Activated T-cell treated with anti-CD3 and anti-CD28 coated beads for 4 hours (primary cell): Measurements from ENCODE around the gene ASB1.
"Not testable (repeated sequence)": the region's sequence is repeated elsewhere in the genome, so short reads cannot be mapped to it uniquely, and the experiment has no call there.

ENCODE experiments used
- DNase-seq: peaks from one replicate; pipeline ENCODE4 v3.0.0-alpha.2; 2020

Gene ASB1

DNA sequence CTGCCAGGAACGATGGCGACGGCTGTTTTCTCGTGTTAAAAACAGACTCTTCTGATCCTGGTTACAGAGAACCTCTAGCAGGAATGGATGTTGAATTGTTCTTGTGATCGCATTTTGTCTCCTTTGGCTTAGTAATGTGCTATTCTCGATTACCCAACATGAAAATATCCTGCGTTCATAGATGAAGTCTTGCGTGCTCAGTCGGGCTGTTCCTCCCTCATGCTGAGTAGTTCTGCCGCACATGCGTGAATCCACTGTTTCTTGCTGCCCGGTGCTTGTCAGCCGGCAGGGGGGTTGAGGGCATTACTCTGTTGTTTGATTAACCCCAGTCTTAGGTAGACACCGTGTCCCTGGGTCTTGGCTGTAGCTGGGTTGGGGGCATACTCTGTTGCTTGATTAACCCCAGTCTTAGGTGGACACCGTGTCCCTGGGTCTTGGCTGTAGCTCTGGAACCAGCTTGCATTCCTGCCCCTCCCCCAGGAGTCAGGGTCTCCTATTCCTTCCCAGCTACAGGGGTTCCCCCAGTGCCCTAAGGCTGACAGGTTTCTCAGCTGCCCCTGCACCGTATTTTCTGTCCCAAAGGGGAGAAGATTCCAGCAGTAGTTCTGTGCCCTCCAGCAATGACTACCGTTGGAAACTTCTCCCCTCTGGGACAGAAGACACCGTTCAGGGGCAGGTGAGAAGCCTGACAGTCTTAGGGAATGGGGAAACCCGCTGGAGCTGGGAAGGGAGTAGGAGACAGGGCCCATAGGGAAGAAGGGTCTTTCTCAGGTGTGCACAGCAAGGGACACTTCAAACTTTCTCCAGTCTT is 22.1 kb upstream of the ASB1 start:
- DNase-seq: no peak

DNA sequence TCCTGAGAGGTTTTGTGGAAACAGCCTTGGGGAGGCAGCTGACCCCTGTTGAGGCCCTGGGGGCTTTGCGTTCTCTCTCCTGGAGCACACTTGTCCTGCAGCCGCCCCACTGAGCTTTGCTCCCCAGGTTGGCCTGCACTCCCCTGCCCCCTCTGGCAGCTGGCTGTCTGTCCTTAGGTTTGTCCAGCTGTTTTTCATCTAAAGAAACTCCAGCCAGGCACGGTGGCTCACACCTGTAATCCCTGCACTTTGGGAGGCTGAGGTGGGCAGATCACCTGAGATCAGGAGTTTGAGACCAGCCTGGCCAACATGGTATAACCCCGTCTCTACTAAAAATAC is 21.5 kb upstream of the ASB1 start:
- DNase-seq: not testable (repeated sequence)

GRCh38 chr2:238406221-238406997 is 20.3 kb upstream of the ASB1 start:
- DNase-seq: no peak

- DNase-seq: no peak
These were observed 19.8 kb upstream of the ASB1 start for GRCh38 chr2:238406998-238407285.

GRCh38 chr2:238407566-238407965 is 19.2 kb upstream of the ASB1 start:
- DNase-seq: no peak

DNA sequence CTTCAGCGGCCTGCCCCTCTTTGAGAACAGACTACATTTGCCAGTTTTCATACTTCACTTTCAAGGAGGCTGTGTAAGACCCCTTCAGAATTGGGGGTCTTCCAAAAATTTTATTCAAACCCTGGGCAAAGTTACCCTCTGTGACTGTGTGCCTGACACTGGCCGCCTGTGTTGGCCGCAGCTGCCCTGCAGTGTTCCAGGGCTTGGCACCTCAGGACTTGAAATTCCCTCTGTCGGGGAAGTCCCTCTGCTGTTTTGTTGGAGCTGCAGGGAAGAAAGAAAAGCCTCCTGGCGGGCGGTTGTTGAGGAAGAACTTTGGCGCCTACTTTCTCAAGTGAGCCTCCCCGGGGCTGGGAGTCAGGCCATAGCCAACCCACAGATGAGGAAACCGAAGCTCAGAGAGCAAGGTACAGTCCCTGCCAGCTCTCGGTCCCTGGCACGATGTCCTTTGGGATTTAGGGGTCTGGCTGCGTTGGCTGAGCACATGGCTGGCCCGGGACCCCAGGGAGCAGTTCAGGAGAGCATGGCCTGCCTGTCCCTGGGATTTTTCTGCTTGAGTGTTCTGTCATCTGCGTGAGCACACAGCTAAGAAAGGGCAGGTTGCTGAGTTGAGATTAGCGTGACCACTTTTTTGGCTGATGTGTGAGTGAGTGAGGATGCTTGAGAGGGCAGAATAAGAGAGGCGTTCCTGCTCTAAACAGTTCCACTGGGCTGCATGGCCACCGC is 17.9 kb upstream of the ASB1 start:
- no peak for DNase-seq

DNA sequence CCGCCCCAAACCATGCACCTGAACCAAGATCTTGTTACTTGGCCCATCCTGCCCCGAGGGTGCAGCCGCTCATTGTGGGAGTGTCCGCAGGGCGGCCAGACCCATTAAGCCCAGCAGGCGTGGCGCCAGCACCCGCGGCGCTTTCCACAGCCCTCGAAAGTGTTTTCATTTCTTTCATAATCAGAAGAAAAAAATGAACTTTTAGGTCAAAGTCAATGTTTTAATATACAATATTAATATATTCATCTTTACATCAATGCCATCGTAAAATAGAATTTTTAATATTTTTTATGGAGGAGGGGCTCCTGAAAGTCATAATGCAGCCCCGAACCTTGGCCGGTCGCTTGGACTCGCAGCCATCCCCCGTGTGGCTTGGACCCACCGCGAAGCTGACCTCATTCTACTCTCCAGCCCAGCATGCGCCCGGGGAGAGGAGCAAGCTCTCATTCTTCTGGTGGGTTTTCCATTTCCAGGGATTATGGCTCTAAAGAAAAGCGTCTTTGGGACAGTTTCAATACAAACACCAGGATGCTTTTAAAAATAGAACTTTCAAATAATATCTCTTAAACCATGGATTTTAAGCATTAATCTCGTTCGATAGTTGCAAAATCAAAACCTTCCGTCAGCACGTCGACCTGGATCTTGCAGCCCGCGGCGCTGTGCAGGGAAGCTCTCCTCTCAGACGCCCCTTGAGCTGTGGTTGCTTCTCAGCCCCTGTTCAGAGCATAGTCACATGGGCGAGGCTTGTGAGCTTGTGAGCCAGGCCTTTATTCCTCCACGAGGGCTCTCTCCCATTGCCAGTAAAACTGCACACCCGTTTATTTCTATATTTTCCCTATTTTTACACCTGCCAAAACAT is 17.2 kb upstream of the ASB1 start:
- DNase-seq: no peak

DNA sequence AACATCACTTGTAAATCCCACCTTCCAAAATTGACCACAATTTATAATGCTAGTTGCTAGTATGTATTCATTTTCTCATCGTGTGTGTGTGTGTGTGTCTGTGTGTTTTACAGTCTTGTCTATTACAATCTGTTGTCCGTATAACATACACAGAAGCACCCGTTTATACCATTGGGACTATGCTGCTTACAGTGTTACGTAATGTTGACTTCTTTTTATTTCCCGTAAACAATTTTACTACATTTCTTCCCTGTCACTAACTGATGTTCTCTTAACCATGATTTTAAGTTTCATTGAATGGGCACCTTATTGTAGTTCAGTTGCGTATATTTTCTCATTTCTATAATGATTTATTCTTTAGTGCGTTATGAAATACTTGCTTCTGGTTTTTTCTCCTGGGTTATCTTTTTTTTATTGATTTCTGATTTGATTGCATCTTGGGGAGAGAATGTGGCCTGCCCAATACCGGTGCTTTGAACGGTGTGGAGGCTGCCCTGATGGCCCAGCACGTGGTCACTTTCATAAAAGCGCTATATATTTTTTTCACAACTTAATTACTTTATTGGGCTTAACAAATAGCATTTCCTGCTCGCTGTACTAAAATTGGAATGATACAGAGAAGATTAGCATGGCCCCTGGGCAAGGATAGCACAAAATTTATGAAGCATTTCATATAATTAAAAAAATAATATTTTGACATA is 14.5 kb upstream of the ASB1 start:
- DNase-seq: no peak

DNA sequence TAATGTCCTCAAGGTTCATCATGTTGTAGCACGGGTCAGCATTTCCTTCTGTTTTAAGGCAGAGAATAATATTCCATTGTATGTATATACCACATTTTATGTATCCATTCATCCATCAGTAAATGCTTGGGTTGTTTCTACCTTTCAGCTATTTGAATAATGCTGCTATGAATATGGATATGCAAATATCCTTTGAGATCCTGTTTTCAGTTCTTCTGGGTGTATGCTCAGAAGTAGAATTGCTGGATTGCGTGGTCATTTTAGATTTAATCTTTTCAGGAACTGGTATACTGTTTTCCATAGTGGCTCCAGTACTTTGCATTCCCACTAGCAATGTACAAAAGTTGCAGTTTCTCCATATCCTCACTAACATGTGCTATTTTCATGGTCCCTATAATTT is 13.4 kb upstream of the ASB1 start:
- no peak for DNase-seq

- no peak for DNase-seq
These were observed 11.5 kb upstream of the ASB1 start for GRCh38 chr2:238415036-238415764.

- DNase-seq: no peak
These were observed 10.8 kb upstream of the ASB1 start for GRCh38 chr2:238415893-238416292.

- DNase-seq: no peak
These were observed 8.3 kb upstream of the ASB1 start for GRCh38 chr2:238418196-238418998.

GRCh38 chr2:238418999-238419546 is 7.7 kb upstream of the ASB1 start:
- DNase-seq: no peak

DNA sequence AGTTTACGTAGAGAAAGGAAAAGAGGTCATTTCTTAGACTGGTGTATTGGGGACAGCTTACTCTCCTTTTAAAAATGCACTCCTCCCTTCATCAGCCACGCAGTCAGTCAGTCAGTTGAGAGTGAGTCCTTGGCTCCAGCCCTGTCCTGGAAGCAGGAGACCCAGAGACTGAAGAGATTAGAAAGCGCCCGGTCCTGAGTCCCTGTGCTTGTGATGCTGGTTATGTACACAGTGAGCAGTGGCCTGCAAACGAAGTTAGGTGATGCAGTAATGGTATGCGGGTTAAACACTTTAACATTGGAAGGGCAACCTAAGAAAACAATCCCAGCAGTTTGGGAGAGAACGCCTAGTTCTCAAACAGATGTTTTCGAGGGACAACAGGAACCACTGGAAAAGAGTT is 6.3 kb upstream of the ASB1 start:
- DNase-seq: no peak

GRCh38 chr2:238420878-238421694 is 5.6 kb upstream of the ASB1 start:
- no peak for DNase-seq

GRCh38 chr2:238421695-238422035 is 5.1 kb upstream of the ASB1 start:
- DNase-seq: no peak

DNA sequence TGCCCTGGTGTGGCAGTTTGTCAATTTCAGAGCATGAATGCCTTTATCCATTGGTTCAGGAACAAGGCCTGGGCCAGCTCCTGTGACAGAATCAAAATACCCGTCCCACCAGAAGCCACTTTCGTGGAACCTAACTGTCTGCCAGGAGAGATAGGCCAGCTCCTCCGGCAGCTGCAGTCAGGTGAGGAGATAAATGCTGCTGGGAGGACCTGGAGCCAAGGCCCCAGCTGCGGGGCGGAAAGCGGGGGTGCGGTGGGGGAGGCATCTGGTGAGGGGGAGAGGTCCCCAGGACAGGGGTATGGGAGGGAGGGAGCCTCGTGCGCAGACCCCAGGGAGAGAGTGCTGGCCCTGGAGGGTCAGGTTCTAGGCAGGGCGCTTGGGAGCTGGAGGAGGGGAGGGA is 4.4 kb upstream of the ASB1 start:
- no peak for DNase-seq

GRCh38 chr2:238422940-238423339 is 3.8 kb upstream of the ASB1 start:
- DNase-seq: no peak

DNA sequence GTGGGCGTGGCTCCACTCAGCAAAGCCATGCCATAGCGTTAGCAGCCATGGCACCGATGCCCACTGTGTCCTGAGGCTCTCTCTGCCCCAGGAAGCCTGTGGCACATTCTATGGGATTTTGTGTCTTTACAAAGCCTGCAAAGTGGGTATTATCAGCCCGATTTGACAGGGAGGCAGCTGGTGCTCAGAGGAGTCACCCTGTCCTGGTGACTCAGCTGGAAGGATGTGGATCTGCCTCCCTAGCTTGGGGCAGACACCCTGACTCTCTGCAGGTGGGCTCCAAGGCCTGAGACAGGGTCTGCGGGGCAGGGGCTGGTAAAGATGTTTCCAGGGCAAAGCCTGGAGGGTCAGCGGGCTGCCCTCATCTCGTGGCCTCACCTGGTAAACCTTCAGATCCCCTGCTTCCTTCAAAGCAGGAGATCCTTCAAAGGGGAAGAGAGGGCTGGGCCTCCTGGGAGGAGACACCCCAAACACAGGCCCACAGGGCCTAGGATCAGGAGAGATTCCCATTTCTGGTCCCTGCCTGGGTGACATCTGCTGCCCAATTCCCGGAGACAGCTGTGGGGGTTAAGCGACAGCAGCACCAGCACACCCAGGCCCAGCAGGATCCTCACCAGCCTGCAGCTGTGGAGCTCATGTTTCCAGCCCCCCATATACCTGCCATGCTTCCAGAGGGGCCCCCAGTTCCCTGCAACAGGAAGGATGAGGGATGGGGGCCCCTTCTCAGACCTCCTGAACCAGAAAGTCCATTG is 3.0 kb upstream of the ASB1 start:
- no peak for DNase-seq
